ENCODE measurements around the gene GCGR. TPM values are rescaled to one million over a fixed set of nuclear protein-coding genes. Genes with fewer than 3 reads are reported as not detected.

The GCGR gene
- total and polyA plus RNA-seq, 10 donors = 0.06 to 0.37 (median 0.14) TPM; not detected in 6

- 64 to 79% (median 70%) methylated on average over 19 to 21 of the region's 21 CpGs for WGBS, 5 donors
- TF ChIP-seq POLR2AphosphoS5 (IDR thresholded peaks at IDR 0.05) = peak; percentile 37 to 70 (median 52)
- TF ChIP-seq POLR2A (IDR thresholded peaks at IDR 0.05) = no peak
- TF ChIP-seq, protein P1, sequence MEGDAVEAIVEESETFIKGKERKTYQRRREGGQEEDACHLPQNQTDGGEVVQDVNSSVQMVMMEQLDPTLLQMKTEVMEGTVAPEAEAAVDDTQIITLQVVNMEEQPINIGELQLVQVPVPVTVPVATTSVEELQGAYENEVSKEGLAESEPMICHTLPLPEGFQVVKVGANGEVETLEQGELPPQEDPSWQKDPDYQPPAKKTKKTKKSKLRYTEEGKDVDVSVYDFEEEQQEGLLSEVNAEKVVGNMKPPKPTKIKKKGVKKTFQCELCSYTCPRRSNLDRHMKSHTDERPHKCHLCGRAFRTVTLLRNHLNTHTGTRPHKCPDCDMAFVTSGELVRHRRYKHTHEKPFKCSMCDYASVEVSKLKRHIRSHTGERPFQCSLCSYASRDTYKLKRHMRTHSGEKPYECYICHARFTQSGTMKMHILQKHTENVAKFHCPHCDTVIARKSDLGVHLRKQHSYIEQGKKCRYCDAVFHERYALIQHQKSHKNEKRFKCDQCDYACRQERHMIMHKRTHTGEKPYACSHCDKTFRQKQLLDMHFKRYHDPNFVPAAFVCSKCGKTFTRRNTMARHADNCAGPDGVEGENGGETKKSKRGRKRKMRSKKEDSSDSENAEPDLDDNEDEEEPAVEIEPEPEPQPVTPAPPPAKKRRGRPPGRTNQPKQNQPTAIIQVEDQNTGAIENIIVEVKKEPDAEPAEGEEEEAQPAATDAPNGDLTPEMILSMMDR (IDR thresholded peaks at IDR 0.05 in 8 of 11, conservative IDR thresholded peaks at IDR 0.05 in 3 of 11) = no peak
- Histone ChIP-seq H3K4me3 (no peak overlapping the region), H3K4me1 (peaks cover 0 to 64% (median 27%) of the 10 kb centered on the region in 6 donors), H3K9me3 (no peaks in the 10 kb centered on the region), H3K27ac (peak overlapping the region in 6 of 8 donors; percentile 26 to 54 (median 40)), H3K27me3 (replicated peaks in 1 of 7) (no peaks in the 10 kb centered on the region), H3K36me3 (peaks cover 0 to 62% (median 56%) of the 10 kb centered on the region in 6 donors)
- intact Hi-C loops (cut with DNase I; ENCODE audit: low total_unique reads) = no loop called here
- DNase-seq = peak; percentile 66
Observed at GRCh38 chr17:81842725-81843504, 39.0 kb downstream of the GCGR start.

GRCh38 chr17:81843713-81844326, 39.9 kb downstream of the GCGR start:
- DNase-seq = peak; percentile 54
- Histone ChIP-seq H3K4me3 (no peak overlapping the region), H3K27ac (peak overlapping the region in 6 of 8 donors; percentile 14 to 54 (median 40)), H3K4me1 (peaks cover 0 to 55% (median 27%) of the 10 kb centered on the region in 6 donors), H3K27me3 (replicated peaks in 1 of 7) (no peaks in the 10 kb centered on the region), H3K36me3 (peaks cover 0 to 71% (median 64%) of the 10 kb centered on the region in 6 donors), H3K9me3 (no peaks in the 10 kb centered on the region)
- intact Hi-C loops (cut with DNase I; ENCODE audit: low total_unique reads) = no loop called here
- 69 to 93% (median 81%) methylated on average over 27 to 30 of the region's 30 CpGs for WGBS, 5 donors
- TF ChIP-seq POLR2AphosphoS5 (IDR thresholded peaks at IDR 0.05) (no peak), POLR2A (IDR thresholded peaks at IDR 0.05) (no peak)
- TF ChIP-seq, protein P1 (IDR thresholded peaks at IDR 0.05 in 8 of 11, conservative IDR thresholded peaks at IDR 0.05 in 3 of 11) = no peak

DNA sequence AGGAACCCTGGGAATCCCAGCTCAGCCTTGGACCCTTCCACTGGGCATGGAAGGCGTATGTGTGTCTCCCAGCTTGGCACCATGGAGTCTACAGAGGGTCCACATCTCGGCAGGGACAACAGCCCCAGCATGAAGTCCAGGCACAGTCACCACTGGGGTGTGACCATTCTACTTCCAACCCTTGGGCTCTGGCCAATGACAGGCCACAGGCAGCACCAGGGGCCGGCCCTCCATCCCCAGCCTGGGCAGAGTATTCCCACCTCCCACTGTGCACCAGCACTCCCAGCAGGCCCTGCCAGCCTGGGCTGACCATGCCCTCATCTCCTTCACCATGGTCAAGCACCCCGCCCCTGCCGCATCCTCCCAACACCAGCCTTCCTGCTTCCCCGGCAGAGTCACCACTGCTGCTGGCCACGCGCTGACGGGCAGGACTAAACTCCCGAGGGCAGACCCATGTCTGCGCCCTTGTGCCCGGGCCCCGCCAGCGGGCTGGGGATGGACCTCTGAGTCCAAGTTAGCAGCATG, 40.4 kb downstream of the GCGR start:
- Histone ChIP-seq H3K9me3 (no peaks in the 10 kb centered on the region), H3K4me1 (peaks cover 0 to 53% (median 27%) of the 10 kb centered on the region in 6 donors), H3K36me3 (peaks cover 0 to 77% (median 70%) of the 10 kb centered on the region in 6 donors), H3K27me3 (replicated peaks in 1 of 7) (no peaks in the 10 kb centered on the region), H3K27ac (peak overlapping the region in 3 of 8 donors; percentile 40 to 54 (median 47)), H3K4me3 (no peak overlapping the region)
- DNase-seq = peak; percentile 77
- TF ChIP-seq POLR2A (IDR thresholded peaks at IDR 0.05) = no peak
- peak; percentile 22 to 72 (median 46) for TF ChIP-seq POLR2AphosphoS5 (IDR thresholded peaks at IDR 0.05)
- intact Hi-C loops (cut with DNase I; ENCODE audit: low total_unique reads) = no loop called here
- 77 to 91% (median 83%) methylated on average over 10 to 14 of the region's 14 CpGs for WGBS, 5 donors

DNA sequence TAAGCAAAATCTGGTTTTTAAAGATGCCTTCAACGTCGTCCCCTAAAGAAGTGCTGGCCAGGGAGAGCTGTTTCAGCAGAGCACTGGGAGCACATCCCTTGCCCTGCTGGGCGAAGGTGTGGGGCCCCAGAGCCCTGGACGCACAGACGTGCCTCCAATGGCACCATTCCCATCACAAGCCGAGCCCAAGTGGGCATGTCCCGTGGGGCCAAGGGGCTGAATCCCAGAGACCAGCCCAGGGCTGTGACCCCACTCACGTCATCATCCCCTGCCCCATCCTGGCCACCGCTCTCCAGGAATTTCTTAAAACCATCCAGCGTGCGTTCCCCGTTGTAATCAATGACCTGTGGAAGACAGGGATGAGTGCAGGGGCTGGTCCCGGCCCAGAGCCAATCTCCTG, 40.9 kb downstream of the GCGR start:
- DNase-seq = peak; percentile 53
- intact Hi-C loops (cut with DNase I; ENCODE audit: low total_unique reads) = no loop called here
- Histone ChIP-seq H3K27ac (peak overlapping the region in 2 of 8 donors; percentile 47 to 54), H3K9me3 (no peaks in the 10 kb centered on the region), H3K4me1 (peaks cover 0 to 53% (median 27%) of the 10 kb centered on the region in 6 donors), H3K36me3 (peaks cover 0 to 82% (median 75%) of the 10 kb centered on the region in 6 donors), H3K4me3 (no peak overlapping the region), H3K27me3 (replicated peaks in 1 of 7) (no peaks in the 10 kb centered on the region)
- WGBS, 5 donors = 90 to 94% (median 92%) methylated on average over 11 to 13 of the region's 13 CpGs
- TF ChIP-seq POLR2AphosphoS5 (IDR thresholded peaks at IDR 0.05) = peak; percentile 0 to 42 (median 20)
- TF ChIP-seq, protein P1 (IDR thresholded peaks at IDR 0.05 in 8 of 11, conservative IDR thresholded peaks at IDR 0.05 in 3 of 11) = no peak
- no peak for TF ChIP-seq POLR2A (IDR thresholded peaks at IDR 0.05)
